H1 (cell line): ENCODE measurements around the gene RRAS. TPM values are rescaled to one million over a fixed set of nuclear protein-coding genes. Genes with fewer than 3 reads are reported as not detected.

ENCODE experiments used
- BACH1 ChIP-seq: IDR thresholded peaks from 2 replicates; pipeline ENCODE4 v1.6.1; 2012; ENCODE audit warnings: low read length, improper control_type of control experiment
- GABPA ChIP-seq: IDR thresholded peaks from 2 replicates; pipeline ENCODE4 v1.6.1; 2011; ENCODE audit warnings: mild to moderate bottlenecking, low read length, moderate library complexity, borderline replicate concordance; ENCODE audit not compliant: insufficient read depth
- KDM1A ChIP-seq: fragments of 200-600, 300-600 bp; sonication (generic); IDR thresholded peaks from 2 replicates; pipeline ENCODE4 v1.7.1; 2016; ENCODE audit warnings: mild to moderate bottlenecking, low read length, borderline replicate concordance
- KDM5A ChIP-seq: fragments of 200-600 bp; IDR thresholded peaks from 2 replicates; pipeline ENCODE4 v1.7.1; 2012; ENCODE audit warnings: mild to moderate bottlenecking, low read length, inconsistent platforms, mixed read lengths
- polyA plus RNA-seq, 7 experiments: library from polyadenylated mRNA; depleted of rRNA in 3 of 7; stranded (reverse) in 5 of 7; unstranded in 2 of 7; fragments of >200 nt in 5 of 7; fragments of 200-250 nt in 2 of 7; gene quantifications; 1 replicate in 5 of 7; 2 replicates in 1 of 7; 4 replicates in 1 of 7; pipeline versions ENCODE4 v1.2.1 to v1.2.3, GENCODE V29; 2011 to 2013; ENCODE audit warnings: missing spikeins in 2 of 7, mixed read lengths in 2 of 7
- total RNA-seq: library from RNA; stranded (reverse); fragmentation: NEBNext Ultra II Directional; extraction: Animal tissue kit (Norgen Biotek cat#: 25700); gene quantifications from 2 replicates; pipeline ENCODE4 v1.2.1, GENCODE V29; 2021

The RRAS gene
- total and polyA plus RNA-seq, 2 of the 8 experiments (the other 6 are each of a cell fraction or from before 2014, with no cell fraction given), result 17.7 to 49.1 TPM

GRCh38 chr19:49639401-49640112 lies 386 bp downstream of the RRAS start (continued):
- TF ChIP-seq KDM1A (no peak), BACH1 (no peak), GABPA (no peak), KDM5A (no peak)
